Neural progenitor cell (in vitro differentiated cells): ENCODE data around the gene FXR1.

Source experiments
- EZH2 ChIP-seq: fragments of 200-600 bp; sonication (generic); IDR thresholded peaks from 2 replicates; pipeline ENCODE4 v1.6.1; 2017; ENCODE audit warnings: antibody characterized with exemption, mild to moderate bottlenecking, moderate library complexity
- EZH2phosphoT487 ChIP-seq: fragments of 200-600 bp; sonication (generic); IDR thresholded peaks from 2 replicates; pipeline ENCODE4 v1.6.1; 2017; ENCODE audit warnings: antibody characterized with exemption
- TF ChIP-seq, protein P1 (sequence below): fragments of 200-600 bp; sonication (generic); IDR thresholded peaks from 2 replicates; pipeline ENCODE4 v1.5.1; 2017; ENCODE audit warnings: antibody characterized with exemption, mild to moderate bottlenecking

DNA sequence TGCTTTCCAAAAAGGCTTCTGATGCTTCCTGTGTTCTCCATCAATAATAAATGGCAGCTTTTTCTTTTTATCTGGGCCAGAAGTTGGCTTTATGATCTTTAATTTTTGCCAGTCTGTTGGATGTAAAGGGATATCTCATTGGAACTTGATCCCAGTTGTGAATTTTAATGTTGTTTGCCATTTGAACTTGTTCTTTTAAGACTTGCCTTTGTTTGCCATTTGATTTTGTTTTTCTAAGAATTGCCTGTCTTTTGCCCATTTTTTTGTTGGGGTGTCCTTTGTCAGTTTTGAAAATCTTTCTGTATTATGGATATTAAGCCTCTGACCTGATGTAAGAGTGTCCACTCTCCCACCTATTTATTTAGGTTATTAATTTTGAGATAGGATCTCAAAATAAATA is 9.8 kb downstream of the FXR1 start:
- TF ChIP-seq, protein P1, sequence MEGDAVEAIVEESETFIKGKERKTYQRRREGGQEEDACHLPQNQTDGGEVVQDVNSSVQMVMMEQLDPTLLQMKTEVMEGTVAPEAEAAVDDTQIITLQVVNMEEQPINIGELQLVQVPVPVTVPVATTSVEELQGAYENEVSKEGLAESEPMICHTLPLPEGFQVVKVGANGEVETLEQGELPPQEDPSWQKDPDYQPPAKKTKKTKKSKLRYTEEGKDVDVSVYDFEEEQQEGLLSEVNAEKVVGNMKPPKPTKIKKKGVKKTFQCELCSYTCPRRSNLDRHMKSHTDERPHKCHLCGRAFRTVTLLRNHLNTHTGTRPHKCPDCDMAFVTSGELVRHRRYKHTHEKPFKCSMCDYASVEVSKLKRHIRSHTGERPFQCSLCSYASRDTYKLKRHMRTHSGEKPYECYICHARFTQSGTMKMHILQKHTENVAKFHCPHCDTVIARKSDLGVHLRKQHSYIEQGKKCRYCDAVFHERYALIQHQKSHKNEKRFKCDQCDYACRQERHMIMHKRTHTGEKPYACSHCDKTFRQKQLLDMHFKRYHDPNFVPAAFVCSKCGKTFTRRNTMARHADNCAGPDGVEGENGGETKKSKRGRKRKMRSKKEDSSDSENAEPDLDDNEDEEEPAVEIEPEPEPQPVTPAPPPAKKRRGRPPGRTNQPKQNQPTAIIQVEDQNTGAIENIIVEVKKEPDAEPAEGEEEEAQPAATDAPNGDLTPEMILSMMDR: no peak
- no peak for TF ChIP-seq EZH2phosphoT487
- no peak for TF ChIP-seq EZH2
